ENCODE results near the gene TENM4. TPM values are rescaled to one million over a fixed set of nuclear protein-coding genes. Genes with fewer than 3 reads are reported as not detected.
"Not testable (repeated sequence)": the region's sequence is repeated elsewhere in the genome, so short reads cannot be mapped to it uniquely, and the experiment has no call there.

Gene TENM4
- total RNA-seq, 4 donors from 2014 or later = 0.02 to 0.82 (median 0.23) TPM

DNA sequence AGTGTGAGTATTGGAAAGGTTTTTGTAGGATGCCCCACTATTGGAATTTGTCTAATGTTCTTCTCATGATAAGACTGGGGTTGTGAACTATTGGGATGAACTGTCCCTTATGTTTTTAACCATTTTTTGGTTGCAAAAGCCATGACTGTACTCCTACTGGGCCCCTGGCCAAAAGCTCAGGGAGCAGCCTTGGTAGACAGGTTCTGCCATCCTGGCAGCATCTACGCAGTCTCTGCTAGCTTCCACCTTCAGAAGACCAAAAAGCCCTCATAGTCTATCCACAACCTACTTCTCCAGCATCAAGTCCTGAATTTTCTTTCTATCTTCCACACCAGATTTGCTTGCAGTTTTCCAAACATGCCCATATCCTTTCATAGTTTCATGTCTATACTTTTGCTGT, 211.8 kb downstream of the TENM4 start:
- no peaks in the 10 kb centered on the region for H3K4me1 ChIP-seq
- no peaks in the 10 kb centered on the region for H3K9me3 ChIP-seq
- intact Hi-C loops (cut with DNase I; ENCODE audit: low total_unique reads) (no loop called here), in situ Hi-C loops (cut with MboI; ENCODE audit: low sequenced_read_pairs in 4 of 4) (no loop called here)
- TF ChIP-seq POLR2A (IDR thresholded peaks at IDR 0.05) = no peak
- TF ChIP-seq, protein P1, sequence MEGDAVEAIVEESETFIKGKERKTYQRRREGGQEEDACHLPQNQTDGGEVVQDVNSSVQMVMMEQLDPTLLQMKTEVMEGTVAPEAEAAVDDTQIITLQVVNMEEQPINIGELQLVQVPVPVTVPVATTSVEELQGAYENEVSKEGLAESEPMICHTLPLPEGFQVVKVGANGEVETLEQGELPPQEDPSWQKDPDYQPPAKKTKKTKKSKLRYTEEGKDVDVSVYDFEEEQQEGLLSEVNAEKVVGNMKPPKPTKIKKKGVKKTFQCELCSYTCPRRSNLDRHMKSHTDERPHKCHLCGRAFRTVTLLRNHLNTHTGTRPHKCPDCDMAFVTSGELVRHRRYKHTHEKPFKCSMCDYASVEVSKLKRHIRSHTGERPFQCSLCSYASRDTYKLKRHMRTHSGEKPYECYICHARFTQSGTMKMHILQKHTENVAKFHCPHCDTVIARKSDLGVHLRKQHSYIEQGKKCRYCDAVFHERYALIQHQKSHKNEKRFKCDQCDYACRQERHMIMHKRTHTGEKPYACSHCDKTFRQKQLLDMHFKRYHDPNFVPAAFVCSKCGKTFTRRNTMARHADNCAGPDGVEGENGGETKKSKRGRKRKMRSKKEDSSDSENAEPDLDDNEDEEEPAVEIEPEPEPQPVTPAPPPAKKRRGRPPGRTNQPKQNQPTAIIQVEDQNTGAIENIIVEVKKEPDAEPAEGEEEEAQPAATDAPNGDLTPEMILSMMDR (IDR thresholded peaks at IDR 0.05 in 4 of 5, conservative IDR thresholded peaks at IDR 0.05 in 1 of 5) = no peak
- no peaks in the 10 kb centered on the region for H3K27me3 ChIP-seq
- no peak for ATAC-seq
- no peak overlapping the region for H3K4me3 ChIP-seq
- H3K27ac ChIP-seq = no peak overlapping the region
- no peaks in the 10 kb centered on the region for H3K36me3 ChIP-seq
- no peak for DNase-seq

DNA sequence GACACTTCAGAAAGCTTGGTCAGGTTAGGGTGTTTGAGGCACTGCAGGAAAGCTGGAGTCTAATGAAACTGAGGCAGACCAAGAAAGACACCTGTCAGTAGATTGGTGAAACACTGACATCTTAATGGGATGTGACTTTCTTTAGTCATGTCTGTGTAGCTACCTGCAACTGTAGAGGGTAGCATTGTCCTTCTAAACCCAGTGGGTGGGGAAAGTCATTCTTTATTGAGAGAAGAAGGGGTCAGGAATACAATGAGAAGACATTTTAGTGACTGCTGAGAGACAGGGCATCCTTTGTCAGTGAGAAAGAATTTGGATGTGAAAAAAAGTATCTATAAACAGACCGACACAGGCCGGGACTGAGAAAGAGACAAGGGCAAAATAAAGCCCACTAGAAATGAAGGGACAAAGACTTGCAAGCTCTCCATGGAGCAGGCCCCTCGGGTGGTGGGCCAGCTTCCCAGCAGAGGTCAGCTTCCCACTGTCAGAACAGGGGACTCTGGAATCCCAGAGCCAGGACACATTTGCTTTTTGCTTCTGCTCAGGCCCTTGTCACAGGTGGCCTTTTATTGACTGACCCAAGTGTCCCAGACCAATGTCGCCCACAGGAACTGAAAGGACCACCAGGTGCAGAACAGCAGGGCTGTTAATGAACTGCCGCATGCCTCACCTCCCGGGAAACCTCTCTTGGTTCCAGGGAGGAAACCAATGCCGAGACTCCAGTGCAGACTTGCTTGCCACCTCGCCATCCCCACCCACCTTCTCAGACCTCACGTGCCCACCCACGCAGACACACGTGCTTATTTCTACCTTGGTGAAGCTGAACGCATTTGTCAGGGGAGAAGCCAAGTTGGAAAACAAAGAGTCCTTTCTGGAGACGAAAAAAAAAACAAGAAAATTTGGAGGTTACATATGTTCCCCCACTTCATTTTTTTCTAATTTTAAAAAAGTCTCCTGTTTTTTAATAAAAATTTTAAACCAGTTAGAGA, 212.8 kb downstream of the TENM4 start:
- Histone ChIP-seq H3K9me3 (no peaks in the 10 kb centered on the region), H3K4me3 (no peak overlapping the region), H3K36me3 (no peaks in the 10 kb centered on the region), H3K27ac (no peak overlapping the region), H3K4me1 (no peaks in the 10 kb centered on the region), H3K27me3 (no peaks in the 10 kb centered on the region)
- DNase-seq (no peak), ATAC-seq (no peak)
- intact Hi-C loops (cut with DNase I; ENCODE audit: low total_unique reads) = no loop called here
- TF ChIP-seq, protein P1 (IDR thresholded peaks at IDR 0.05 in 4 of 5, conservative IDR thresholded peaks at IDR 0.05 in 1 of 5) = no peak
- TF ChIP-seq POLR2A (IDR thresholded peaks at IDR 0.05) = no peak
- in situ Hi-C loops (cut with MboI; ENCODE audit: low sequenced_read_pairs in 4 of 4) = no loop called here

DNA sequence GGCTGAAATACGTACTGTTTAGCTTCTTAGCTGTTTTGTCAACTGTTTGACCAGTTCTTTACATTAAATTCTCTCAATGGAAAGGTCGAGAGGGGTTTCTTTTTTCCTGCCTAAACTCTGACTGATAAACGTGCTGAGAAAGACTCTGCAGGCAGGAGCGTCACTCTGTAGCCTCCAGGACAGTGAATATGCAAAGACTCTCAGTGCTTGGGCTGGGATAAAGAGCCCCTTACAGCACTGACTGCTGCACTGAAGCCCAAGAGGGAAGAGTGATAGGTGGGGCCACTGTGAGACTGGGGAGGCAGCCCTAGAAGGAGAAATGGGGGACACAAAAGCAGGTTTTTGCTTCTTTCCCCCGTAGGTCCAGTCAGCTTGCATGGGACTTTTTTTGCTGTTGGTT, 213.5 kb downstream of the TENM4 start:
- Histone ChIP-seq H3K4me1 (no peaks in the 10 kb centered on the region), H3K27ac (no peak overlapping the region), H3K27me3 (peaks cover 0 to 5% (median 0%) of the 10 kb centered on the region in 3 donors), H3K9me3 (no peaks in the 10 kb centered on the region), H3K36me3 (no peaks in the 10 kb centered on the region), H3K4me3 (no peak overlapping the region)
- in situ Hi-C loops (cut with MboI; ENCODE audit: low sequenced_read_pairs in 4 of 4) (no loop called here), intact Hi-C loops (cut with DNase I; ENCODE audit: low total_unique reads) (no loop called here)
- DNase-seq = no peak
- no peak for ATAC-seq
- TF ChIP-seq, protein P1 (IDR thresholded peaks at IDR 0.05 in 4 of 5, conservative IDR thresholded peaks at IDR 0.05 in 1 of 5) = no peak
- no peak for TF ChIP-seq POLR2A (IDR thresholded peaks at IDR 0.05)

DNA sequence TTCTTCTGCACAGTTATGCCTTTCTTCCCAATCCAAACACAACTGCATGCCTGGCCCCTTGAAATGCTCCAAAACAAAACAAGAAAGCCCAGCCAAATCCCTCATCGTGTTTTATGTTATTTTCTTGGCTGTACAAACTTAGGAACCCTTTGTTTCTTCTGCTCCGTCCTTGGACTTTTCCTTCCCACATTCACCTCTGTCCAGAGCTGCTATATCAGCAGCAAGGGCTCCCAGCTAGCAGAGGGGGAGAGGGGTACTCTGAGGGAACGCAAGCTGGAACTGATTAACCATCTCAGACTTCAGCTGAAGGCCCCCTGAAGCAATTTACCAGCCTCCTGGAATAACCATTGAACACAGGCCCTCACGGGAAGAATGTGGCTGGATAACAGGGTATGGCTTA, 214.7 kb downstream of the TENM4 start:
- in situ Hi-C loops (cut with MboI; ENCODE audit: low sequenced_read_pairs in 4 of 4) (no loop called here), intact Hi-C loops (cut with DNase I; ENCODE audit: low total_unique reads) (no loop called here)
- H3K9me3 ChIP-seq = no peaks in the 10 kb centered on the region
- no peak for ATAC-seq
- DNase-seq = no peak
- H3K4me3 ChIP-seq = no peak overlapping the region
- H3K27me3 ChIP-seq = peaks cover 0 to 8% (median 0%) of the 10 kb centered on the region in 3 donors
- no peaks in the 10 kb centered on the region for H3K4me1 ChIP-seq
- no peak overlapping the region for H3K27ac ChIP-seq
- no peak for TF ChIP-seq POLR2A (IDR thresholded peaks at IDR 0.05)
- TF ChIP-seq, protein P1 (IDR thresholded peaks at IDR 0.05 in 4 of 5, conservative IDR thresholded peaks at IDR 0.05 in 1 of 5) = no peak
- H3K36me3 ChIP-seq = no peaks in the 10 kb centered on the region

DNA sequence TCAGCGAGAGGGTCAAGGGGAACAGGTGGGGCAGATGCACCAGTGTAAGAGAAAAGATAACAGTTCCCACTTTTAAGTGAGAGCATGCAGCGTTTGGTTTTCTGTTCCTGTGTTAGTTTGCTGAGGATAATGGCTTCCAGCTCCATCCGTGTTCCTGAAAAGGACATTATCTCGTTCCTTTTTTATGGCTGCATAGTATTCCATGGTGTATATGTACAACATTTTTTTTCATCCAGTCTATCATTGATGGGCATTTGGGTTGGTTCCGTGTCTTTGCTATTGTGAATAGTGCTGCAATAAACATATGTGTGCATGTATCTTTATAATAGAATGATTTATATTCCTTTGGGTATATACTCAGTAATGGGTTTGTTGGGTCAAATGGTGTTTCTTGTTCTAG, 218.7 kb downstream of the TENM4 start:
- DNase-seq; H3K4me3 ChIP-seq; H3K27ac ChIP-seq; H3K4me1 ChIP-seq; intact Hi-C loops (cut with DNase I; ENCODE audit: low total_unique reads); ATAC-seq; H3K36me3 ChIP-seq; H3K27me3 ChIP-seq; H3K9me3 ChIP-seq: not testable (repeated sequence)
- in situ Hi-C loops (cut with MboI; ENCODE audit: low sequenced_read_pairs in 4 of 4) = loop anchor here in 1 of 4 donors (25.0 kb wide), 1 partner anchor 110 kb away; no protein-coding TSS in a partner anchor

Data from gastrocnemius medialis (tissue), 4 donors.